ENCODE measurements around the gene SYNPR.
"Not testable (repeated sequence)": the region's sequence is repeated elsewhere in the genome, so short reads cannot be mapped to it uniquely, and the experiment has no call there.

The SYNPR gene

GRCh38 chr3:63278171-63279004 is at the start of gene SYNPR:
Gene SYNPR, plus strand, starts transcription at chr3:63278308.
- DNase-seq (ENCODE audit: low read depth in 4 of 4, low spot score in 1 of 4), result no peak

GRCh38 chr3:63228677-63229076 is 49.4 kb upstream of the SYNPR start:
- no peak for DNase-seq (ENCODE audit: low read depth in 4 of 4, low spot score in 1 of 4)

- DNase-seq (ENCODE audit: low read depth in 4 of 4, low spot score in 1 of 4), result no peak
These were observed 48.0 kb upstream of the SYNPR start for GRCh38 chr3:63230146-63230545.

- no peak for DNase-seq (ENCODE audit: low read depth in 4 of 4, low spot score in 1 of 4)
These were observed 46.5 kb upstream of the SYNPR start for GRCh38 chr3:63231643-63232042.

- no peak for DNase-seq (ENCODE audit: low read depth in 4 of 4, low spot score in 1 of 4)
These were observed 45.2 kb upstream of the SYNPR start for GRCh38 chr3:63232764-63233396.

GRCh38 chr3:63240381-63240902 is 37.7 kb upstream of the SYNPR start:
- no peak for DNase-seq (ENCODE audit: low read depth in 4 of 4, low spot score in 1 of 4)

- DNase-seq (ENCODE audit: low read depth in 4 of 4, low spot score in 1 of 4), result no peak
These were observed 36.0 kb upstream of the SYNPR start for GRCh38 chr3:63242124-63242523.

- no peak for DNase-seq (ENCODE audit: low read depth in 4 of 4, low spot score in 1 of 4)
These were observed 33.6 kb upstream of the SYNPR start for GRCh38 chr3:63244486-63244885.

GRCh38 chr3:63245726-63246241 is 32.3 kb upstream of the SYNPR start:
- no peak for DNase-seq (ENCODE audit: low read depth in 4 of 4, low spot score in 1 of 4)

GRCh38 chr3:63248015-63248414 is 30.1 kb upstream of the SYNPR start:
- no peak for DNase-seq (ENCODE audit: low read depth in 4 of 4, low spot score in 1 of 4)

GRCh38 chr3:63251499-63251898 is 26.6 kb upstream of the SYNPR start:
- no peak for DNase-seq (ENCODE audit: low read depth in 4 of 4, low spot score in 1 of 4)

- not testable (repeated sequence) for DNase-seq (ENCODE audit: low read depth in 4 of 4, low spot score in 1 of 4)
These were observed 22.3 kb upstream of the SYNPR start for GRCh38 chr3:63255819-63256218.

- DNase-seq (ENCODE audit: low read depth in 4 of 4, low spot score in 1 of 4), result no peak
These were observed 13.4 kb upstream of the SYNPR start for GRCh38 chr3:63264716-63265115.

GRCh38 chr3:63274359-63274758 is 3.7 kb upstream of the SYNPR start:
- no peak for DNase-seq (ENCODE audit: low read depth in 4 of 4, low spot score in 1 of 4)

GRCh38 chr3:63279005-63279841 is 1.1 kb downstream of the SYNPR start:
- DNase-seq (ENCODE audit: low read depth in 4 of 4, low spot score in 1 of 4), result no peak

GRCh38 chr3:63287610-63288009 is 9.5 kb downstream of the SYNPR start:
- DNase-seq (ENCODE audit: low read depth in 4 of 4, low spot score in 1 of 4), result no peak

GRCh38 chr3:63290686-63291085 is 12.6 kb downstream of the SYNPR start:
- no peak for DNase-seq (ENCODE audit: low read depth in 4 of 4, low spot score in 1 of 4)

GRCh38 chr3:63294332-63294731 is 16.2 kb downstream of the SYNPR start:
- DNase-seq (ENCODE audit: low read depth in 4 of 4, low spot score in 1 of 4), result no peak

- no peak for DNase-seq (ENCODE audit: low read depth in 4 of 4, low spot score in 1 of 4)
These were observed 17.2 kb downstream of the SYNPR start for GRCh38 chr3:63295356-63295755.

GRCh38 chr3:63295806-63296205 is 17.7 kb downstream of the SYNPR start:
- DNase-seq (ENCODE audit: low read depth in 4 of 4, low spot score in 1 of 4), result no peak

GRCh38 chr3:63296249-63296648 is 18.1 kb downstream of the SYNPR start:
- DNase-seq (ENCODE audit: low read depth in 4 of 4, low spot score in 1 of 4), result no peak

All from stimulated activated CD4-positive, alpha-beta T cell treated with anti-CD3 and anti-CD28 coated beads, Interleukin-1b, Interleukin-23, amount 100 ng/mL, for 24 hours (primary cell).